Thoracic aorta endothelial cell (primary cell): ENCODE results near the gene MGLL. TPM values are rescaled to one million over a fixed set of nuclear protein-coding genes. Genes with fewer than 3 reads are reported as not detected.

Experiments
- total RNA-seq: library from RNA; depleted of rRNA; stranded (reverse); fragments of >200 nt; gene quantifications from 2 replicates; pipeline ENCODE4 v1.2.3, GENCODE V29; 2012

The MGLL gene
- 66.0 and 68.4 TPM in 2 replicates for total RNA-seq

GRCh38 chr3:127822041-127822681 lies at the start of gene MGLL:
Gene MGLL (minus strand): TSS chr3:127822515. CDS start chr3:127822318, 197 bp downstream.

GRCh38 chr3:127672429-127673190 lies 149.7 kb downstream of the MGLL start, which contains the start of gene ABTB1:
Gene ABTB1 (plus strand): TSS chr3:127672952. CDS start chr3:127673026, 74 bp downstream.

Other genes starting within 250 kb of the MGLL start
- gene TPRA1, start 231.8 kb downstream of the MGLL start, total RNA-seq: 20.9 and 27.9 TPM in 2 replicates
- 51.6 and 89.6 TPM in 2 replicates for gene MCM2, start 224.1 kb downstream of the MGLL start, total RNA-seq
- gene PODXL2, start 193.3 kb downstream of the MGLL start, total RNA-seq: 4.4 and 7.7 TPM in 2 replicates
- 5.1 and 6.3 TPM in 2 replicates for gene ABTB1, start 149.6 kb downstream of the MGLL start, total RNA-seq
- gene KBTBD12, start 92.7 kb upstream of the MGLL start, total RNA-seq: not detected in 2 replicates
- gene SEC61A1, start 229.9 kb upstream of the MGLL start, total RNA-seq: 254 and 260 TPM in 2 replicates